NB4 (cell line): Measurements from ENCODE around the gene CEMIP2.

Experiments used
- DNase-seq: peaks from one replicate; pipeline ENCODE4 v3.0.0; 2010; ENCODE audit warnings: low read depth
- H3K4me3 ChIP-seq: one replicate; pipeline ENCODE4 v1.5.1; 2011; ENCODE audit warnings: mild to moderate bottlenecking, low read depth, low read length, moderate library complexity
- MYC ChIP-seq: IDR thresholded peaks from 2 replicates; pipeline ENCODE4 v1.6.1; 2011; ENCODE audit warnings: low read depth, low read length
- POLR2A ChIP-seq: IDR thresholded peaks from 2 replicates; pipeline ENCODE4 v1.6.1; 2011; ENCODE audit warnings: mild to moderate bottlenecking; ENCODE audit not compliant: insufficient read length; ENCODE audit errors: extremely low read depth
- TF ChIP-seq, protein P1 (sequence below): IDR thresholded peaks from one replicate; pipeline ENCODE4 v1.5.1; 2012; ENCODE audit warnings: low read depth, low read length
- TF ChIP-seq, protein P2 (sequence below): IDR thresholded peaks from 2 replicates; pipeline ENCODE4 v1.6.1; 2011; ENCODE audit warnings: low read depth, low read length

Gene CEMIP2

DNA sequence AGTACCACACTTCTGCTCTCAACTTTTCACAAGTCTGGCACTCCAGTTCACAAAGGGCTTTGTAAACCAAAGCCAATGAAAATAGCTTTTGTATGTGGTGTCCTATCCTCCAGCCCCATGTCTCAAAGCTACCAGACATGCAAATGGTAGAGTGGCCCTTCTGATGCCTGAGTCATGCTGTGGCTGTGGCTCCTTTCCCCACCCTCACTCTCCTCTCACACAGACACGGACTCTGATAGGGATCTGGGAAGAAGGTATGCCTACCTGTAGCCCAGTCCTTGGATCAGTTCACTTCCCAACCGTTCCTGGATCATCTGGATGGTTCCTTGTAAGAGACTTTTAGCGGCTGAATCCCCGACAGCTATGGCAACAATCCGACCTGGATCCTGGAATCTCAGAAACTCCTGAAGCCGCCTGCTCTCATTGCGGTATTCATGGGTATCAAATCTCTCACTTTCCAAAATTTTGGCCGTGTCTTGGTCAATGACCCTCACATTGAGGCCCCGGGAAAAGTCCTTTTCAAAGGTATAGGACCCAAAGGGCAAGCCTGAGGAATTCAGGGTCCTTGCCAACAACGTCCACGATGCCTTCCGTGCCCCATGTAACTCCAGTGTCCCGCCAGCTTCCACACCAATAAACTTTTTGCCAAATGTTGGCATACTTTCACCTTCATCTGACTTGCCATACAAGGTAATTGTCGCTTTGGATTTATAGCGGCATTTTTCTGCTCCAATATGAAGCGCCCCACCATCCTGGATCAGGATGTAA, 23.4 kb downstream of the CEMIP2 start:
- DNase-seq, result no peak
- TF ChIP-seq MYC, result no peak
- TF ChIP-seq, protein P1, sequence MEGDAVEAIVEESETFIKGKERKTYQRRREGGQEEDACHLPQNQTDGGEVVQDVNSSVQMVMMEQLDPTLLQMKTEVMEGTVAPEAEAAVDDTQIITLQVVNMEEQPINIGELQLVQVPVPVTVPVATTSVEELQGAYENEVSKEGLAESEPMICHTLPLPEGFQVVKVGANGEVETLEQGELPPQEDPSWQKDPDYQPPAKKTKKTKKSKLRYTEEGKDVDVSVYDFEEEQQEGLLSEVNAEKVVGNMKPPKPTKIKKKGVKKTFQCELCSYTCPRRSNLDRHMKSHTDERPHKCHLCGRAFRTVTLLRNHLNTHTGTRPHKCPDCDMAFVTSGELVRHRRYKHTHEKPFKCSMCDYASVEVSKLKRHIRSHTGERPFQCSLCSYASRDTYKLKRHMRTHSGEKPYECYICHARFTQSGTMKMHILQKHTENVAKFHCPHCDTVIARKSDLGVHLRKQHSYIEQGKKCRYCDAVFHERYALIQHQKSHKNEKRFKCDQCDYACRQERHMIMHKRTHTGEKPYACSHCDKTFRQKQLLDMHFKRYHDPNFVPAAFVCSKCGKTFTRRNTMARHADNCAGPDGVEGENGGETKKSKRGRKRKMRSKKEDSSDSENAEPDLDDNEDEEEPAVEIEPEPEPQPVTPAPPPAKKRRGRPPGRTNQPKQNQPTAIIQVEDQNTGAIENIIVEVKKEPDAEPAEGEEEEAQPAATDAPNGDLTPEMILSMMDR, result no peak
- TF ChIP-seq POLR2A, result no peak
- TF ChIP-seq, protein P2, sequence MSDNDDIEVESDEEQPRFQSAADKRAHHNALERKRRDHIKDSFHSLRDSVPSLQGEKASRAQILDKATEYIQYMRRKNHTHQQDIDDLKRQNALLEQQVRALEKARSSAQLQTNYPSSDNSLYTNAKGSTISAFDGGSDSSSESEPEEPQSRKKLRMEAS, result no peak

DNA sequence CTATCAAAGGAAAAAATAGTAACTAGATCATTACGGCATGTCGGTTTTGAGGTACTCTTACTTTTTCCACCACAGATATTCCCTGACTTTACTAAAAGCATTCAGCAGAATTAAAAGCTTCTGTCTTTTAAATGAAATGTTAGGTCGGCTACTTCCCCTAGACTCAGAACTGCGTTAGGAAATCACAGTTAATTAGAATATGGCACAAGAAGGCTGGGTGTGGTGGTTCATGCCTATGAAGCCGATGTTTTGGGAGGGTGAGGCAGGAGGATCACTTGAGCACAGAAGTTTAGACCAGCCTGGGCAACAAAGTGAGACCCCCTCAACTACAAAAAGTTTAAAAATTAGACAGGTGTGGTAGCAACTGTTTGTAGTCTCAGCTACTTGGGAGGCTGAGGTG, 24.4 kb downstream of the CEMIP2 start:
- TF ChIP-seq, protein P1, result no peak
- TF ChIP-seq MYC (no peak), POLR2A (no peak)
- TF ChIP-seq, protein P2, result no peak
- H3K4me3 ChIP-seq, result no peak overlapping the region
- no peak for DNase-seq

More for the DNA sequence above, 23.4 kb downstream of the CEMIP2 start:
- H3K4me3 ChIP-seq, result no peak overlapping the region

DNA sequence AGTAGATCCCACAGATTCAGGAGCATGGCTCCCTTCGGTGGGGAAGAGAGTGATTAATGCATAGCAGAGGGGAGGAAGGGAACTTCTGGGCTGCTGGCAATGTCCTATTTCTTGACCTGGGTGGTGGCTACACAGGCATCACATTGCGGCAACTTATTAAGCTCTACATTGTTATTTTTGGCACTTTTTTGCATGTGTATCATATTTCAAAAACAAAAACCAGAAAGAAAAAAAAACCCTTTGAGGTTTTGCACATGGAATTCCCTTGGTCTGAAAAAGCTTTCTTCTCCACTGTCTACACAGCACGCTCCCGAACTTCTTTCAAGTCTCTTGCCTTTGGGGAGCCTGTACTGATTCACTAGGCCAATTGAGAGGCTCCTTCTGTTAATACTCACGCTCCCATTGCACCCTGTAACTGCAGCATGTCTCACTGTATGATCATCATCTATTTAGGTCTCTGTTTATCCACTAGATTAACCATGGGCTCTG, 25.1 kb downstream of the CEMIP2 start:
- H3K4me3 ChIP-seq, result no peak overlapping the region
- DNase-seq, result no peak
- TF ChIP-seq, protein P2, result no peak
- no peak for TF ChIP-seq POLR2A
- no peak for TF ChIP-seq MYC

DNA sequence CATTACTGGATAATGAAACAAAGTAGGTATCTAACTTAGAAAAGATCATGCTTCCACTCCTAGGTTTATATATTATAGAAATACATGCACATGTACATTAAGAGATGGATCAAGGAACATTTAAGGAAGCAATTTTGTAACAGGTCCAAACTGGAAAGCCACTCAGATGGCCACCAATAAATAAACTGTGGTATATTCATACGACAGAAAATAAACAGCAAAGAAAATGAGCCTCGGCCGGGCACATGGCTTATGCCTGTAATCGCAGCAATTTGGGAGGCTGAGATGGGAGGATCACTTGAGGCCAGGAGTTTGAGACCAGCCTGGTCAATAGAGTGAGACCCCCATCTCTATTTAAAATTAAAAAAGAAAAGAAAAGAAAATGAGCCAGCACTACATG, 25.6 kb downstream of the CEMIP2 start:
- TF ChIP-seq POLR2A, result no peak
- H3K4me3 ChIP-seq, result no peak overlapping the region
- DNase-seq, result no peak

DNA sequence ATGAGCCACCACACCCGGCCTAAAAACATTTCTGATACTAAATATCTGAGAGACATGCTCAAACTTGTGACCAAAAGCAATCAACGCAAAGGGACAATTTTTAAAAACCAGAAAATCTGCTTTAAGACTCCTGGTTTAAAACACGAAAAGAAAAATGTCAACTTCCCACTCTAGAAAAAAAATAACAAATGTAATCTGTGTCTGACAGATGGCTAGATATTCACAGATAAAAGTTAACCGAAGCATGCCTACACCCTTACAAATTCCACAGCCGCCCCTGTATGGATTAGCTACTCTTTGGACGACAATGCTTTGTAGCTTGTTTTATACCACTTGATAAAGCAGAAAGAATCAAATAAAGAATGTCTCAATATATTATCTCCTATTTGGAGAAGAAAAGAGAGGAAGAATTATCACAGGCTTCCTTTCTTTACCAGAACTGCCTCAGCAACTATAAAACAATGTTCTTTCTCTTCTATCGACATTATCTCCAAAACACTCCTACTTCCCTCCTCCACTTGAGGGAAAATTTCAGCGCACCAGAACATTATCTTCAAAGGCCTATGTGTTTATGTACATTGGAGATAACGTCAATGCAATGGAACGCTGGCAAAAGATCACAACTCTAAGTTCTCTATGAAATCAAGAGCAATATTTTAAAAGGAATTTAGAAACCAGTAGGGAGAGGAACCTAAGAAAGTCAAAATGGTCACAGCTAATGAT, 26.2 kb downstream of the CEMIP2 start:
- TF ChIP-seq MYC, result no peak
- no peak for TF ChIP-seq POLR2A
- TF ChIP-seq, protein P1, result no peak
- TF ChIP-seq, protein P2, result no peak
- DNase-seq, result no peak
- no peak overlapping the region for H3K4me3 ChIP-seq

DNA sequence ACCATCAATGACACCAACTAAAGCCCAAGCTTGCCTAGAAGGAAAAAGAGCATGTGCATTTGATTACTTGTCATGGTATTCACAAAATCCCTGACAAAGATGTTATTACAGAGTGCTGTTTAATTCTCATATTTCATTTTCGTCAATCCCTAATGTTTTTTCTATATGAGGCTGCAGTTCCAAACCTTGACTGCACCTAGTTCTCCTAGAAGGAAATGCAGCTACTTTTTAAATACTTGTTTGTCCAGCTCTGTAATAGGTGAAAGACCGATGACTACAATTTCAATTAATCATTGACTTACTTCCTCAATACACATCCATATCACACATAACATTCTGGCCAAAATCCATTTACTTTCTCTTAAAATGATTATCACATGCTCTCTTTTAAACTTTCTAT, 28.1 kb downstream of the CEMIP2 start:
- no peak for TF ChIP-seq POLR2A
- H3K4me3 ChIP-seq, result no peak overlapping the region
- no peak for DNase-seq

DNA sequence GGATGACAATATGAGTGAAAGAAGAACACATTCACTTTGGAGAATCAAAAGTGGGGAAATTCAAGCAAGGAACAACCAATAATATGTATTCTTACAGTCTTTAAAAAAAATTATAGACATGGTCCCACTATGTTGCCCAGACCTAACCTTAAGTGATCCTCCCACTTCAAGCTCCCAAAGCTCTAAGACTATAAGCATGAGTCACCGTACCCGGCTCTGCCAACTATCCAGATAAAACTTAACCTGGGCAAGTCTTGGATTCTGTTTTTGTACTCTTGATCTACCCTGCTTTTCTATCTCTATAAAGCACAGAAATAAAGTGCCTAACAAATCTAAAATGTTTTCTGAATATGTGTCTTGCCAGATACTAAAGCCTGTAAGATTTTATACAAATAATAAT, 30.9 kb downstream of the CEMIP2 start:
- TF ChIP-seq MYC, result no peak
- TF ChIP-seq, protein P1, result no peak
- TF ChIP-seq, protein P2, result no peak
- no peak for TF ChIP-seq POLR2A
- no peak for DNase-seq
- H3K4me3 ChIP-seq, result no peak overlapping the region
